Spleen (tissue), 11 donors: Measurements from ENCODE around the gene HADH. TPM values are rescaled to one million over a fixed set of nuclear protein-coding genes. Genes with fewer than 3 reads are reported as not detected.

ENCODE experiments used
- DNase-seq: peaks from one replicate; pipeline ENCODE4 v3.0.0-alpha.2; 2020
- H3K27ac ChIP-seq, 8 donors: fragments of 200-600 bp; sonication (generic) in 7 of 8; 1 replicate in 4 of 8; 2 replicates in 4 of 8; pipeline versions ENCODE4 v1.5.0 to v1.8.0; 2016 to 2021; ENCODE audit warnings: inconsistent platforms in 4 of 8, mild to moderate bottlenecking in 4 of 8, moderate library complexity in 1 of 8
- H3K27me3 ChIP-seq, 7 donors: fragments of 200-600 bp; sonication (generic) in 6 of 7; replicated peaks in 1 of 7; 1 replicate in 4 of 7; 2 replicates in 3 of 7; pipeline versions ENCODE4 v1.5.0 to v1.8.0; 2016 to 2021; ENCODE audit warnings: inconsistent platforms in 3 of 7, mild to moderate bottlenecking in 1 of 7
- H3K36me3 ChIP-seq, 6 donors: fragments of 200-600 bp; sonication (generic) in 5 of 6; 1 replicate in 4 of 6; 2 replicates in 2 of 6; pipeline versions ENCODE4 v1.5.0 to v1.8.0; 2016 to 2021; ENCODE audit warnings: inconsistent platforms in 2 of 6
- H3K4me1 ChIP-seq, 6 donors: fragments of 200-600 bp; sonication (generic) in 5 of 6; 1 replicate in 3 of 6; 2 replicates in 3 of 6; pipeline versions ENCODE4 v1.5.0 to v1.8.0; 2016 to 2021; ENCODE audit warnings: inconsistent platforms in 3 of 6
- H3K4me3 ChIP-seq, 8 donors: fragments of 200-600 bp; sonication (generic) in 7 of 8; 1 replicate in 4 of 8; 2 replicates in 4 of 8; pipeline versions ENCODE4 v1.5.0 to v1.8.0; 2016 to 2021; ENCODE audit warnings: inconsistent platforms in 4 of 8, mild to moderate bottlenecking in 4 of 8, moderate library complexity in 2 of 8
- H3K9me3 ChIP-seq, 8 donors: fragments of 200-600 bp; sonication (generic) in 7 of 8; 1 replicate in 4 of 8; 2 replicates in 4 of 8; pipeline versions ENCODE4 v1.5.0 to v1.8.0; 2016 to 2021; ENCODE audit warnings: inconsistent platforms in 4 of 8
- CTCF ChIP-seq, 11 experiments: fragments of 200-600 bp in 7 of 11; fragments of 450-650 bp in 4 of 11; sonication (generic) in 4 of 11; IDR thresholded peaks in 8 of 11; conservative IDR thresholded peaks in 3 of 11; 1 replicate in 7 of 11; 2 replicates in 4 of 11; pipeline versions ENCODE4 v1.4.0 to v1.8.0; 2016 to 2021; ENCODE audit warnings: antibody characterized with exemption in 11 of 11, inconsistent platforms in 4 of 11, mild to moderate bottlenecking in 1 of 11
- POLR2A ChIP-seq, 3 donors: fragments of 450-650 bp; IDR thresholded peaks; one replicate each; pipeline ENCODE4 v1.5.1; 2017; ENCODE audit warnings: antibody characterized with exemption in 3 of 3, mild to moderate bottlenecking in 1 of 3
- POLR2AphosphoS5 ChIP-seq, 3 donors: sonication (generic); formaldehyde crosslinking; IDR thresholded peaks; one replicate each; pipeline ENCODE4 v1.5.1; 2017; ENCODE audit warnings: antibody characterized with exemption in 3 of 3
- WGBS, 5 donors: extraction: QIAGEN DNeasy Blood & Tissue Kit in 3 of 5; methylation state at CpG; one replicate each; pipeline versions ENCODE4 v1.1.5 to v1.1.7; 2013 to 2018; 5-methylcytosine and 5-hydroxymethylcytosine counted together
- intact Hi-C: fragments of 100-400 bp; cut with DNase I; formaldehyde crosslinking; loops from one replicate; pipeline ENCODE4 v1.15.0; 2023; ENCODE audit warnings: low total_unique reads
- polyA plus RNA-seq, 3 donors: library from polyadenylated mRNA; stranded (reverse); fragments of 200-250 nt; gene quantifications; one replicate each; pipeline ENCODE4 v1.2.1, GENCODE V29; 2013
- total RNA-seq, 7 donors: library from RNA; depleted of rRNA in 3 of 7; stranded (reverse); fragments of >200 nt in 3 of 7; fragmentation: NEBNext Ultra II Directional in 4 of 7; extraction: Animal tissue kit (Norgen Biotek cat#: 25700) in 4 of 7; gene quantifications; one replicate each; pipeline versions ENCODE4 v1.1.0 to v1.2.1, GENCODE V29; 2016 to 2021
- donor health status: healthy with polysubstance abuse.
- donor health status: DM: no; HTN: no; CAD: no; lungs with moderate emphysema.
- donor health status: DM: no; HTN: no; CAD: no.
- donor health status: Bipolar disorder and iron deficiency.
- donor health status: healthy.
- donor health status: DM: no; HTN: no; CAD: no.
- donor health status: DM: yes; HTN: yes; CAD: no.

Gene HADH
- total and polyA plus RNA-seq, 10 donors = 24.4 to 39.9 (median 29.1) TPM

DNA sequence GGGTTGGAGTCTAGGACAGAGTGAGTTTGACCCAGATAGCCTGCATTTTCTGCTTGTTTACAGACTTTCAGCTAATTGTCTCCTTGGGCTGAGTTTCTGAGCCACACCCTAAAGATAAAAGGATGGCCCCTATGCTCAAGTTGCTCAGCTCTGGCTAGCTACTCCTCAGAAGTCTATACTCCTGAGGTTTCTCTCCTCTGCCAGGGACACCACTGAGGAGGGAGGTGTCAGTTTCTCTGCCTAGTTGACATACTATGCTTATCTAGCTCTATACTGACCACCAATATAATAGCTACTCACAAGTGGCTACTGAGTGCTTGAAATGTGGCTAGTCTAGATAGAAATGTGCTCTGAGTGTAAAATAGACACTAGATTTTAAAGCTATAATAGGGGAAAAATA, 23.6 kb downstream of the HADH start:
- DNase-seq = no peak
- Histone ChIP-seq H3K4me1 (peaks cover 0 to 3% (median 0%) of the 10 kb centered on the region in 6 donors), H3K36me3 (peaks cover 0 to 78% (median 32%) of the 10 kb centered on the region in 6 donors), H3K4me3 (no peak overlapping the region), H3K27me3 (no peaks in the 10 kb centered on the region), H3K27ac (no peak overlapping the region), H3K9me3 (no peaks in the 10 kb centered on the region)
- intact Hi-C loops = no loop called here
- no peak for TF ChIP-seq POLR2AphosphoS5 (IDR thresholded peaks at IDR 0.05)
- TF ChIP-seq CTCF (IDR thresholded peaks at IDR 0.05 in 8 of 11, conservative IDR thresholded peaks at IDR 0.05 in 3 of 11) = no peak
- TF ChIP-seq POLR2A (IDR thresholded peaks at IDR 0.05) = no peak

GRCh38 chr4:108013955-108014354, 24.3 kb downstream of the HADH start:
- no peak overlapping the region for H3K4me3 ChIP-seq
- intact Hi-C loops = no loop called here
- peaks cover 0 to 80% (median 32%) of the 10 kb centered on the region in 6 donors for H3K36me3 ChIP-seq
- WGBS, 5 donors = 94 to 99% (median 97%) methylated on average over 5 of the region's 5 CpGs
- no peaks in the 10 kb centered on the region for H3K27me3 ChIP-seq
- DNase-seq = no peak
- H3K27ac ChIP-seq = no peak overlapping the region
- H3K9me3 ChIP-seq = no peaks in the 10 kb centered on the region
- TF ChIP-seq POLR2AphosphoS5 (IDR thresholded peaks at IDR 0.05) (no peak), POLR2A (IDR thresholded peaks at IDR 0.05) (no peak), CTCF (IDR thresholded peaks at IDR 0.05 in 8 of 11, conservative IDR thresholded peaks at IDR 0.05 in 3 of 11) (no peak)
- peaks cover 0 to 9% (median 4%) of the 10 kb centered on the region in 6 donors for H3K4me1 ChIP-seq

GRCh38 chr4:108018040-108018883, 28.6 kb downstream of the HADH start:
- 37 to 45% (median 41%) methylated on average over 8 of the region's 8 CpGs for WGBS, 5 donors
- no peak overlapping the region for H3K27ac ChIP-seq
- peaks cover 0 to 11% (median 4%) of the 10 kb centered on the region in 6 donors for H3K4me1 ChIP-seq
- H3K9me3 ChIP-seq = no peaks in the 10 kb centered on the region
- H3K27me3 ChIP-seq = no peaks in the 10 kb centered on the region
- intact Hi-C loops = no loop called here
- H3K4me3 ChIP-seq = no peak overlapping the region
- TF ChIP-seq CTCF (IDR thresholded peaks at IDR 0.05 in 8 of 11, conservative IDR thresholded peaks at IDR 0.05 in 3 of 11) (peak; percentile 65 to 87 (median 78)), POLR2AphosphoS5 (IDR thresholded peaks at IDR 0.05) (no peak)
- peaks cover 0 to 91% (median 49%) of the 10 kb centered on the region in 6 donors for H3K36me3 ChIP-seq
- DNase-seq = peak; percentile 86

DNA sequence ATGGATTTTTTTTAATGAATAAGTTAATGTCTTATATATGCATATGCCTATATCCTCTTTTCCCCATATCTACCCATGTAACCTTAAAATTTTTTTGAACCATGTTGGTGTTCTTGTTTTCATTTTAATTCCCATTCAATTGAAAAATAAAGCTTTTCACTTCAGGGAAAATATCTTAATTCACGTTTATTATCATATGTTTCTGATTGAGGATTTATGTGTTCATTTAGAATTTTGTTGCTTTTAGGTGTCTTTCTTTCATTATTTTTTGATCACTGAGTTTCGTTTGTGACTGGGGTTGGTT, 29.1 kb downstream of the HADH start:
- Histone ChIP-seq H3K9me3 (no peaks in the 10 kb centered on the region), H3K4me1 (peaks cover 0 to 11% (median 4%) of the 10 kb centered on the region in 6 donors), H3K27me3 (no peaks in the 10 kb centered on the region), H3K4me3 (no peak overlapping the region), H3K36me3 (peaks cover 0 to 92% (median 51%) of the 10 kb centered on the region in 6 donors), H3K27ac (no peak overlapping the region)
- intact Hi-C loops = no loop called here
- TF ChIP-seq POLR2AphosphoS5 (IDR thresholded peaks at IDR 0.05) = no peak
- TF ChIP-seq CTCF (IDR thresholded peaks at IDR 0.05 in 8 of 11, conservative IDR thresholded peaks at IDR 0.05 in 3 of 11) = peak in 2 of 11 experiments; percentile 4 to 5
- DNase-seq = no peak
- WGBS, 5 donors = 48 to 58% (median 48%) methylated on average over 2 of the region's 2 CpGs
